Stimulated activated CD8-positive, alpha-beta memory T cell treated with anti-CD3 and anti-CD28 coated beads, Interleukin-4, amount 100 ng/mL, for 24 hours (primary cell): ENCODE measurements around the gene SLC25A18.
"Not testable (repeated sequence)": the region's sequence is repeated elsewhere in the genome, so short reads cannot be mapped to it uniquely, and the experiment has no call there.

Source experiments
- DNase-seq: peaks from one replicate; pipeline ENCODE4 v3.0.0-alpha.2; 2020; ENCODE audit warnings: low read depth

SLC25A18 gene, protein sequence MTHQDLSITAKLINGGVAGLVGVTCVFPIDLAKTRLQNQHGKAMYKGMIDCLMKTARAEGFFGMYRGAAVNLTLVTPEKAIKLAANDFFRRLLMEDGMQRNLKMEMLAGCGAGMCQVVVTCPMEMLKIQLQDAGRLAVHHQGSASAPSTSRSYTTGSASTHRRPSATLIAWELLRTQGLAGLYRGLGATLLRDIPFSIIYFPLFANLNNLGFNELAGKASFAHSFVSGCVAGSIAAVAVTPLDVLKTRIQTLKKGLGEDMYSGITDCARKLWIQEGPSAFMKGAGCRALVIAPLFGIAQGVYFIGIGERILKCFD

GRCh38 chr22:17562906-17563870, at the start of gene SLC25A18:
TSS of gene SLC25A18 (plus strand) at chr22:17563498. CDS start at chr22:17579945, 16,447 bp downstream.
- DNase-seq: no peak

DNA sequence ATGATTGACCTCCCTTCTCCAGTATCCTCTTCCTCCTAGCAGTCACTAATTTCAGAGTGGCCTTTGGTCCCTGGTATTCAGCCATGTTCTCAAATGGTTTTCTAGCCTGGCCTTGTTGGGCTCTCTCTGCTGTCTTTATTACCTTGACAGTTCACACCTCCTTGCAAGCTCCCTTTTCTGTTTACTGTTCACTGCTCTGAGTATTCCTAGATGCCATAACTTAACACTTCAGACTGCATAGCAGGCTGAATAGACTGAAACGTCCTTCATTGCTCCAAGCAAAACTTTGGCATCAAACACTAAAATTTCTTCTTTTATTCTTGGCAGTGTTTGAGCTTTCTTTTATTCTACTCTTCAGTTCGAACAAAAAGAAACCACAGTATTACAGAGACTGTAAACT, 49.7 kb upstream of the SLC25A18 start:
- DNase-seq: no peak

DNA sequence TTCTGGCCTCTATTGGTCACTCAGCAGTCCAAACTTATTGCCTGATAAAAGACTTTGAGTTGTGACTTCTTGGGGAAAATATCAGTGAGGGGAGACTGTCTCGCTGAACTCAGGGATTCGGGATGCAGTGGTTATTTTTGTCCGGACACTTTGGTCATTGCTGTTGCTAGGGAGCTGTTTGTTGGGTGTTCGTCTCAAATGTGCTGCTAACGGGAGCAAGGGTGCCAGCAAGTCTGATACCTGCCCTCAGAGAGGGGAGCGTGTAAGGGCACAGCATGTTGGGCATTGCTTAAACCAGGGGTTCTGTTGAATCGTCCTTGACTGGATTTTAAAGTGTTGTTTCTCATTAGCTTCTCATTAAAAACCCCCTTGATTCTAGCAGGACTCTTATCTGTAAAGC, 49.2 kb upstream of the SLC25A18 start:
- no peak for DNase-seq

DNA sequence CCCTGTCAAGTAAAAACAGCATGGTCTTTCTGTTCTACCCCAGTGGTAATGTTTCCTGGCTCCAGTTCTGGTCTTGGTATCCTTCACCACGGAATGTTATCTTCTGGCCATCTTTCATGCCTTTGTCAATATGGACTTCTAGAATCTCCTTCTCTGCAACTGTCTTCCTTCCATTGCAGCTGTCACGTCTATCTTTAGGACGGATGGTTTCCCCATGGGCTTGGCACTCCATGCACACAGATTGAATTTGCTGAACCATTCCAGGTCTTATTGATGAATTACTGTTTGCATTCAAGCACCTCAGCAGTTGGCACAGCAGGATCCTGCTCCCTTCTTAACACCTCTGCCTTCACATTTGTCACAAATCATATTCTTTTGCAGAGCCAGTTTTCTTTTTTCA, 44.9 kb upstream of the SLC25A18 start:
- no peak for DNase-seq

- DNase-seq: not testable (repeated sequence)
These were observed 41.3 kb upstream of the SLC25A18 start for GRCh38 chr22:17521971-17522370.

DNA sequence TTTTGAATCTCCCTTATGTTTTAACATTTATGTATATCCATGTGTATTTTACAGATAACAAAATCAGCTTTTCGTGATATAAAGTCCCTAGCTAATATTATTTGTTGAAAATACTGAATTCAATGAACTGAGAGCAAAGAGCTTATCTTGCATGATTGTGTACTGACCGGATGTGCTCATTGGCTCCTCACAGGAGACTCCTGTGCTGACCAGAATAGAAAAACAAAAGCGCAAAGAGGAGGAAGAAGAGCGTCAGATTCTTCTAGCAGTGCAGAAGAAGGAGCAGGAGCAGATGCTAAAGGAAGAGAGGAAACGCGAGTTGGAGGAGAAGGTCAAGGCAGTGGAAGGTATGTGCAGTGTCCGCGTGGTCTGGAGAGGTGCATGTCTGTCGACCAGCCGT, 39.4 kb upstream of the SLC25A18 start:
- DNase-seq: no peak

GRCh38 chr22:17536269-17536668, 27.0 kb upstream of the SLC25A18 start:
- DNase-seq: no peak

- DNase-seq: no peak
These were observed 26.1 kb upstream of the SLC25A18 start for GRCh38 chr22:17537155-17537554.

GRCh38 chr22:17540481-17540880, 22.8 kb upstream of the SLC25A18 start:
- DNase-seq: no peak

DNA sequence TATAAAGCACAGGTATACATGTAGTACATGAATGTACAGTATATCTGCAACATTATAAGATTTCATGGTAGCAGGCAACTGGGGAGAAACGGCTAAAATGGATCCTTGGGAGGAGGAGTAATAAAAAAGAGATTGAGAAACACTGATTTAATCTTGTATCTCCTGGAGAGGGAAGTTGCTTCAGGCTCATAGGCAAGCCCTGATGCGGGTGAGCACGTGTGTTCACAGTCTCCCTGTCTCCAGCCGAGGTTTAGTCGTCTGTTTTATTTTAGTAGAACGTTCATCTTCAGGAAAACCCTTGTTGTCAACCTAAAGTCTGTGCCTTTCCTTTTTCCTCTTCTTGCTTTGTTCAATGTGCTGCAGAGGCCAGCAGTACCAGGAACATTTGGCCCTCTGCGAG, 21.8 kb upstream of the SLC25A18 start:
- DNase-seq: no peak

GRCh38 chr22:17542452-17542851, 20.8 kb upstream of the SLC25A18 start:
- DNase-seq: no peak

- DNase-seq: no peak
These were observed 15.1 kb upstream of the SLC25A18 start for GRCh38 chr22:17548010-17548755.

- DNase-seq: no peak
These were observed 14.6 kb upstream of the SLC25A18 start for GRCh38 chr22:17548756-17549035.

GRCh38 chr22:17549183-17549582, 14.1 kb upstream of the SLC25A18 start:
- DNase-seq: no peak

- no peak for DNase-seq
These were observed 13.6 kb upstream of the SLC25A18 start for GRCh38 chr22:17549655-17550054.

GRCh38 chr22:17552737-17553136, 10.6 kb upstream of the SLC25A18 start:
- no peak for DNase-seq

DNA sequence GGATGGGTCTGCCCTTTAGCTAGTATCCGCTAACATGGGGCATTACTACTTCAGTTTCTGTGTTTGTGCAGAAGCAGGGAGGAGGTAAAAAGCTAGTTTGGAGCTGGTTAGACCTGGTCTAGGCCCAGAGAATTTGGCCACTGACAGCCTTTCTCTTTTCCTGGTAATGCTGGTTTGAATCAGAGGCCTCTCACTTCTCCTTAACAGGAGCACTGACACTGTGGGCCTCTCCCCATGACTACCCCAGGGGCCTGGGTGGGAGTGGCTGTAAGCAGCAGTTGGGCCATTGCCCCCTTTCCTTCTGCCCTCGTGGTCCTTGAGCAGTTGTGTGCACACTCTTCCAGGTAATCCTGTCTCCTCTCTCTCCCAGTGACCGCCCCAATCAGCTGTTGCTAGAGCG, 8.5 kb upstream of the SLC25A18 start:
- no peak for DNase-seq

- no peak for DNase-seq
These were observed 4.1 kb upstream of the SLC25A18 start for GRCh38 chr22:17559188-17559587.

DNA sequence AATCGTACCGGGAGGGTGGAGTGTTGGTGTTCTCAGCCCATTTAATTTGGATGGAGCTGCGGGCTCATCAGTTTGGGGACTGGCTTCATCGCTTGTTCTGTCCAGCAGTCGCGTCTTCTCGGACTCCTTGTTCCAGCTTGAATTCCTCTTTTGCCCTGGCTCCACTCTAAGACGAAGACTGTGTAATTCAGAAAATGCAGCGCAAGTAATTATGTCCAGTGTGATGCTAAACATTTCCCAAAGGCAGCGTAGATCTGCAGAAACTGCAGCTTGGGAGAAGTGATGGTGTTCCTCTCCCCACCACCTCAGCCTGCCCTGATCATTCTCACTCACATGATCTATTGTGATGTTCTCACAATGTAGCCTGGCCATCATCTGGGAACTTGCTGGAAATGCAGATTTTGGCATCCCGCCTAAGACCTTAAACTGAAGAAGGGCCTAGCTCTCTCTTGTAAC, 666 bp downstream of the SLC25A18 start:
- DNase-seq: no peak

DNA sequence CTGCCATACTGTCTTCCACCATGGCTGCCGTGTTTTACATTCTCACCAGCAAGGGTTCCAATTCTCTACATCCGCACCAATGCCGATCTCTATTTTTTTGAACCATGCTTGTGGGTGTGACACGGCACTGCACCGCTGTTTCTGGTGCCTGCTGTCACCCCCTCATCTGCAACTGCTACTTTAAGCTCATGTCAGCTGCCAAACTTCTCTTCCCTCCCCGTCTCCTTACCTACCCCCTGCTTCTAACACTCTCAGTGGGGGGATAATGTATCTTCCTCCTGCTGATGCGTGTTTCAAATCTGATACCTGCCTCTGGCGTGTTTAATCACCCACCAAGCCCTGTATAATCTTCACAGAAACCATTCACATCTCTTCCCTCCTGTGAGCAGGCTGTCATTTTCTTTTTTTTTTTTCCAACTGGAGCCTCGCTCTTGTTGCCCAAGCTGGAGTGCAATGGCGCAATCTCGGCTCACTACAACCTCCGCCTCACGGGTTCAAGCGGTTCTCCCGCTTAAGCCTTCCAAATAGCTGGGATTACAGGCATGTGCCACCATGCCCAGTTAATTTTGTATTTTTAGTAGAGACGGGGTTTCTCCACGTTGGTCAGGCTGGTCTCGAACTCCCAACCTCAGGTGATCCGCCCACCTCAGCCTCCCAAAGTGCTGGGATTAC, 2.9 kb downstream of the SLC25A18 start:
- not testable (repeated sequence) for DNase-seq

DNA sequence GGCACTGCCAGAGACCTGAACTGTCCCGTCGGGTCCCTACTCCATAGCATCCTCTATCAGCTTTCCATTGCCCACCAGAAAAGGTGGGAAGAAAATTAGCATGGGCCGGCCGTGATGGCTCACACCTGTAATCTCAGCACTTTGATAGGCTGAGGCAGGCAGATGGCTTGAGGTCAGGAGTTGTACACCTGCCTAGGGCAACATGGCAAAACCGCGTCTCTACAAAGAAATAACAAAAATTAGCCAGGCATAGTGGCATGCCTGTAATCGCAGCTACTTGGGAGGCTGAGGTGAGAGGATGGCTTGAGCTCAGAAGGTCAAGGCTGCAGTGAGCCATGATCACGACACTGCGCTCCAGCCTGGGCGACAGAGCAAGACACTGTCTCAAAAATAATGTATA, 3.5 kb downstream of the SLC25A18 start:
- no peak for DNase-seq

- DNase-seq: no peak
These were observed 6.7 kb downstream of the SLC25A18 start for GRCh38 chr22:17569971-17570511.
